PC-9 (cell line): ENCODE measurements around the gene ITGB3.

Experiments used
- EZH2 ChIP-seq: fragments of 200-600 bp; sonication (generic); IDR thresholded peaks from 2 replicates; pipeline ENCODE4 v1.8.0; 2017; ENCODE audit warnings: antibody characterized with exemption, low read depth
- TF ChIP-seq, protein P1 (sequence below): fragments of 200-600 bp; sonication (generic); conservative IDR thresholded peaks from 2 replicates; pipeline ENCODE4 v1.6.1; 2017; ENCODE audit warnings: mixed run types, antibody characterized with exemption, mild to moderate bottlenecking, moderate library complexity

DNA sequence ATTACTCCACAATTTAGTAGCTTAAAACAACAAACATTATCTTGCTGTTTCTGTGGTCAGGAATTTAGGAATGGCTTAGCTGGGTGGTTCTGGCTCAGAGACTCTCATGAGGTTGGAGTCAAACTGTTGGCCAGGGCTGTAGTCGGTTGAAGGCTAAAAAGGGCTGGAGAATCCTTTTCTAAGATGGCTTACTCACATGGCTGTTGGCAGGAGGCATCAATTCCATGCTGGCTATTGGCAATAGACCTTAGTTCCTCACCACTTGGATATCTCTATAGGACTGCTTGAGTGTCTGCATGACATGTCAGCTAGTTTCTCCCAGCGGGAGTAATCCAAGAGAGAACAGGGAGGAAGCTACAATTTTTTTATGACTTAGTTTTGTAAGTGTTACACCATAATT lies 63.5 kb downstream of the ITGB3 start:
- no peak for TF ChIP-seq EZH2
- TF ChIP-seq, protein P1, sequence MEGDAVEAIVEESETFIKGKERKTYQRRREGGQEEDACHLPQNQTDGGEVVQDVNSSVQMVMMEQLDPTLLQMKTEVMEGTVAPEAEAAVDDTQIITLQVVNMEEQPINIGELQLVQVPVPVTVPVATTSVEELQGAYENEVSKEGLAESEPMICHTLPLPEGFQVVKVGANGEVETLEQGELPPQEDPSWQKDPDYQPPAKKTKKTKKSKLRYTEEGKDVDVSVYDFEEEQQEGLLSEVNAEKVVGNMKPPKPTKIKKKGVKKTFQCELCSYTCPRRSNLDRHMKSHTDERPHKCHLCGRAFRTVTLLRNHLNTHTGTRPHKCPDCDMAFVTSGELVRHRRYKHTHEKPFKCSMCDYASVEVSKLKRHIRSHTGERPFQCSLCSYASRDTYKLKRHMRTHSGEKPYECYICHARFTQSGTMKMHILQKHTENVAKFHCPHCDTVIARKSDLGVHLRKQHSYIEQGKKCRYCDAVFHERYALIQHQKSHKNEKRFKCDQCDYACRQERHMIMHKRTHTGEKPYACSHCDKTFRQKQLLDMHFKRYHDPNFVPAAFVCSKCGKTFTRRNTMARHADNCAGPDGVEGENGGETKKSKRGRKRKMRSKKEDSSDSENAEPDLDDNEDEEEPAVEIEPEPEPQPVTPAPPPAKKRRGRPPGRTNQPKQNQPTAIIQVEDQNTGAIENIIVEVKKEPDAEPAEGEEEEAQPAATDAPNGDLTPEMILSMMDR, result no peak
